PC-9 (cell line): ENCODE results near the gene TOP1. TPM values are rescaled to one million over a fixed set of nuclear protein-coding genes. Genes with fewer than 3 reads are reported as not detected.
A peak's percentile ranks its signal among the peaks of the same experiment; 100 is the strongest.

Source experiments
- Bru-seq: library from RNA; stranded (reverse); fragments of 400-500 nt; gene quantifications from one replicate; lab custom pipeline; 2021; lab: Mats Ljungman, UMichigan
- BruChase-seq, 2 experiments: library from RNA; stranded (reverse); fragments of 400-500 nt; gene quantifications; one replicate each; lab custom pipeline; 2021; lab: Mats Ljungman, UMichigan
- BruUV-seq: library from RNA; stranded (reverse); fragments of 400-500 nt; replicated peaks from 2 replicates; lab custom pipeline; 2021; lab: Mats Ljungman, UMichigan
- CTCF ChIA-PET: fragments of 300-600 bp; sonication (Branson Sonifier 250); formaldehyde crosslinking; loops from one replicate; lab custom pipeline; 2022; ENCODE audit warnings: antibody characterized with exemption; lab: Charles Lee
- POLR2A ChIA-PET: fragments of 300-600 bp; sonication (Branson Sonifier 250); formaldehyde crosslinking; loops from one replicate; lab custom pipeline; 2022; ENCODE audit warnings: antibody characterized with exemption; ENCODE audit not compliant: unreplicated experiment; lab: Charles Lee
- DNase-seq, 2 experiments: peaks; one replicate each; pipeline versions ENCODE4 v3.0.0 to v3.0.0-alpha.2; 2015 to 2022; ENCODE audit warnings: mixed read lengths in 1 of 2
- H2AFZ ChIP-seq: fragments of 200-600 bp; sonication (generic); 2 replicates; pipeline ENCODE4 v1.8.1; 2017; ENCODE audit warnings: antibody characterized with exemption
- H3F3A ChIP-seq: fragments of 200-600 bp; sonication (generic); 2 replicates; pipeline ENCODE4 v1.8.1; 2017; ENCODE audit warnings: antibody characterized with exemption, mild to moderate bottlenecking, low read depth; ENCODE audit not compliant: insufficient read depth
- H3K27ac ChIP-seq: fragments of 200-600 bp; sonication (generic); 2 replicates; pipeline ENCODE4 v1.6.1; 2016; ENCODE audit warnings: mixed run types
- H3K27me3 ChIP-seq: fragments of 200-600 bp; sonication (generic); 2 replicates; pipeline ENCODE4 v1.6.1; 2016; ENCODE audit warnings: low read depth, mixed run types; ENCODE audit not compliant: insufficient read depth
- H3K36me3 ChIP-seq: fragments of 200-600 bp; sonication (generic); 2 replicates; pipeline ENCODE4 v1.6.1; 2016; ENCODE audit warnings: low read depth, mixed run types
- H3K4me1 ChIP-seq: fragments of 200-600 bp; sonication (generic); replicated peaks from 2 replicates; pipeline ENCODE4 v1.6.1; 2016; ENCODE audit warnings: mixed run types; ENCODE audit not compliant: insufficient read depth
- H3K4me2 ChIP-seq: fragments of 200-600 bp; sonication (generic); 2 replicates; pipeline ENCODE4 v1.6.1; 2017; ENCODE audit warnings: mixed run types
- H3K4me3 ChIP-seq: fragments of 200-600 bp; sonication (generic); 2 replicates; pipeline ENCODE4 v1.6.1; 2016; ENCODE audit warnings: mixed run types
- H3K79me2 ChIP-seq: fragments of 200-600 bp; sonication (generic); 2 replicates; pipeline ENCODE4 v1.6.1; 2017; ENCODE audit warnings: low read depth, mixed run types
- H3K9me2 ChIP-seq: fragments of 200-600 bp; sonication (generic); 2 replicates; pipeline ENCODE4 v1.8.1; 2017; ENCODE audit warnings: mild to moderate bottlenecking; ENCODE audit not compliant: insufficient read depth
- H3K9me3 ChIP-seq: fragments of 200-600 bp; sonication (generic); 2 replicates; pipeline ENCODE4 v1.8.1; 2016; ENCODE audit warnings: low read depth; ENCODE audit not compliant: insufficient read depth
- H4K20me1 ChIP-seq: fragments of 200-600 bp; sonication (generic); 2 replicates; pipeline ENCODE4 v1.8.1; 2017; ENCODE audit not compliant: insufficient read depth
- CTCF ChIP-seq: fragments of 200-600 bp; sonication (generic); conservative IDR thresholded peaks from 2 replicates; pipeline ENCODE4 v1.6.1; 2017; ENCODE audit warnings: mixed run types, antibody characterized with exemption, mild to moderate bottlenecking, moderate library complexity
- EZH2 ChIP-seq: fragments of 200-600 bp; sonication (generic); IDR thresholded peaks from 2 replicates; pipeline ENCODE4 v1.8.0; 2017; ENCODE audit warnings: antibody characterized with exemption, low read depth
- intact Hi-C: fragments of 100-400 bp; cut with micrococcal nuclease; formaldehyde crosslinking; loops from one replicate; pipeline ENCODE4 v1.10.0; 2022; ENCODE audit not compliant: unreplicated experiment
- long read RNA-seq: library from polyadenylated mRNA; stranded (forward); transcript quantifications from one replicate; pipeline ENCODE4 v2.0.0, GENCODE V29; 2022
- total RNA-seq: library from RNA; stranded (reverse); gene quantifications from 2 replicates; pipeline ENCODE4 v1.2.3, GENCODE V29; 2021

TOP1 gene
- 39.1 and 55.8 TPM in 2 replicates for total RNA-seq
- Bru-seq, nascent RNA = percentile 94 among the genes with signal in this experiment
- percentile 85 among the genes with signal in this experiment for BruChase-seq, experiment 1, labeled RNA remaining after a 2-hour chase
- BruChase-seq, experiment 2, labeled RNA remaining after a 6-hour chase = percentile 89 among the genes with signal in this experiment
- long read RNA-seq, transcript TOP1-201 (21 exons, 3,738 nt) = major isoform, 18 of 41 reads
- long read RNA-seq, partial matches to known transcripts = 17 of 41 reads
- long read RNA-seq, other reads (novel, unspliced or antisense) = 6 of 41 reads

DNA sequence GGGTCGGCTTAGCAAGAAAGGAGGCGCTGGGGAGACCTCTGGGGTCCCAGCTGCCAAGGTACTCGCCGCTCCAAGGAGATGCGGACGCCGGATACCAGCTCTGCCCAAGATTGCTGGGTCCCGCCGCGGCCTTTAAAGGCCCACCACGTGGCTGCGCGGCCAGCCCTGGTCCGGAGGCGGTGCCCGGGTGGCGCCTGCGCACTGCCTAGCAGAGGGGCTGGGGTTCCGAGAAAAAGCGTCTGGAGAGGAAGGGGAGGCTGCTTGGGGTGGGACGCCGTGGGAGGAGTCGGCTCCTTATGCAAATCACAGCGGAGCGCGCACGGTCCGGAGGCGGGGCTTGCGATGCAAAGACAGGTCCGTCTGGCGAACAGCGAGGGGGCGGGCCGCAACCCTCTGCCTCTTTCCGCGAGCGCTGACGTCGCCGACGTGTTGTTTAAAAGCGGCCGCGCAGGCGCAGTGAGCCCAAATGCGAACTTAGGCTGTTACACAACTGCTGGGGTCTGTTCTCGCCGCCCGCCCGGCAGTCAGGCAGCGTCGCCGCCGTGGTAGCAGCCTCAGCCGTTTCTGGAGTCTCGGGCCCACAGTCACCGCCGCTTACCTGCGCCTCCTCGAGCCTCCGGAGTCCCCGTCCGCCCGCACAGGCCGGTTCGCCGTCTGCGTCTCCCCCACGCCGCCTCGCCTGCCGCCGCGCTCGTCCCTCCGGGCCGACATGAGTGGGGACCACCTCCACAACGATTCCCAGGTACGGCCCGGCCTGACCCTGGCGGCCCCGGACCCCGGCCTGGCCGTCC is at the start of gene TOP1:
Gene TOP1 (plus strand): TSS at position 464 of the 791 bp plus-strand sequence. CDS start 246 bp downstream, at position 710.
- no peaks in the 10 kb centered on the region for H3F3A ChIP-seq
- peaks cover 18% of the 10 kb centered on the region for H4K20me1 ChIP-seq
- H2AFZ ChIP-seq = peak within 1 kb of the TSS; percentile 78
- H3K4me2 ChIP-seq = peak within 1 kb of the TSS; percentile 96
- peak within 1 kb of the TSS; percentile 90 for H3K27ac ChIP-seq
- no peaks in the 10 kb centered on the region for H3K9me2 ChIP-seq
- TF ChIP-seq EZH2 (no peak), CTCF (no peak)
- intact Hi-C loops = loop anchor here (1.0 to 5.0 kb wide), 5 partner anchors 25 to 60 kb away; no protein-coding TSS in a partner anchor
- H3K4me3 ChIP-seq = peak within 1 kb of the TSS; percentile 90
- H3K9me3 ChIP-seq = no peaks in the 10 kb centered on the region
- ChIA-PET POLR2A (interaction anchor here (0.6 kb wide), 1 partner anchor 11 kb away, joined by 3 read pairs; no protein-coding TSS in a partner anchor), CTCF (interaction anchor here (0.6 to 1.6 kb wide), 2 partner anchors 38 to 50 kb away, joined by 4 to 5 read pairs; no protein-coding TSS in a partner anchor)
- H3K4me1 ChIP-seq = peaks cover 44% of the 10 kb centered on the region
- peak; percentile 98 to 100 for DNase-seq
- no peaks in the 10 kb centered on the region for H3K27me3 ChIP-seq
- H3K79me2 ChIP-seq = peaks cover 49% of the 10 kb centered on the region
- peaks cover 27% of the 10 kb centered on the region; the same call in 1 of the 2 replicates for H3K36me3 ChIP-seq
- no TSS peak for BruUV-seq

DNA sequence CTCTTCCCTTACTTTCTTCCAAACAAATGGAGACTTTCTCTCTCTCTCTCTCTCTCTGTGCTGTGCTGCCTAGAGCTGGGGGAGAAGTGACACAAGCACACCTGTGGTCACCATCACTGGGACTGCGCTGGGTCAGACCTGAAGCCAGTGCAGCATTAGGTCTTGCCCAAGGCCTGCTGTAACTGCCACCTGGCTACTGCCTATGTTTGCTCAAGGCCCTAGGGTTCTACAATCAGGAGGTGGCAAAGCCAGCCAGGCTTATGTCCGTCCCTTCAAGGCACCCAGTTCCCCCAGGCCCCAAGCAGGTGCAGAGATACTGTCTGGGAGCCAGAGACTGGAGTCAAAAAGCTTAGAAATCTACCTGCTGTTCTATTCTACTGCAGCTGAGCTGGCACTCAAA is 49.4 kb upstream of the TOP1 start:
- Histone ChIP-seq H3K36me3 (no peaks in the 10 kb centered on the region), H3K27me3 (no peaks in the 10 kb centered on the region), H3K4me2 (no peak overlapping the region), H3K4me1 (no peaks in the 10 kb centered on the region), H3F3A (no peaks in the 10 kb centered on the region), H2AFZ (no peak overlapping the region), H3K9me3 (peaks cover 17% of the 10 kb centered on the region), H3K9me2 (no peaks in the 10 kb centered on the region), H3K27ac (no peak overlapping the region), H4K20me1 (no peaks in the 10 kb centered on the region), H3K4me3 (no peak overlapping the region), H3K79me2 (no peaks in the 10 kb centered on the region)
- CTCF ChIA-PET = no interaction called here
- DNase-seq = no peak
- intact Hi-C loops = no loop called here
- no peak for TF ChIP-seq CTCF
- no peak for TF ChIP-seq EZH2
- POLR2A ChIA-PET = no interaction called here
- no TSS peak for BruUV-seq

- H3K9me3 ChIP-seq = peaks cover 17% of the 10 kb centered on the region
- no peaks in the 10 kb centered on the region for H4K20me1 ChIP-seq
- intact Hi-C loops = no loop called here
- H3F3A ChIP-seq = no peaks in the 10 kb centered on the region
- DNase-seq = no peak
- no peak overlapping the region for H3K4me2 ChIP-seq
- no peak overlapping the region for H2AFZ ChIP-seq
- no peaks in the 10 kb centered on the region for H3K36me3 ChIP-seq
- TF ChIP-seq EZH2 = no peak
- TF ChIP-seq CTCF = no peak
- CTCF ChIA-PET = no interaction called here
- H3K9me2 ChIP-seq = no peaks in the 10 kb centered on the region
- no TSS peak for BruUV-seq
- no peak overlapping the region for H3K4me3 ChIP-seq
- no peaks in the 10 kb centered on the region for H3K79me2 ChIP-seq
- no peak overlapping the region for H3K27ac ChIP-seq
- POLR2A ChIA-PET = interaction anchor here (0.6 to 0.7 kb wide), 2 partner anchors 22 to 132 kb away, joined by 3 read pairs; no protein-coding TSS in a partner anchor
- H3K4me1 ChIP-seq = no peaks in the 10 kb centered on the region
- no peaks in the 10 kb centered on the region for H3K27me3 ChIP-seq
Observed at GRCh38 chr20:40980106-40980827, 48.4 kb upstream of the TOP1 start.
